A673 (cell line): ENCODE results near the gene RBMS1. TPM values are rescaled to one million over a fixed set of nuclear protein-coding genes. Genes with fewer than 3 reads are reported as not detected.

Source experiments
- BruUV-seq: library from RNA; stranded (reverse); fragments of 400-500 nt; replicated peaks from 2 replicates; lab custom pipeline; 2021; lab: Mats Ljungman, UMichigan
- CTCF ChIA-PET: fragments of 300-600 bp; sonication (Branson Sonifier 250); formaldehyde crosslinking; loops from one replicate; lab custom pipeline; 2022; ENCODE audit warnings: antibody characterized with exemption; lab: Charles Lee
- POLR2A ChIA-PET: fragments of 300-600 bp; sonication (Branson Sonifier 250); formaldehyde crosslinking; loops from one replicate; lab custom pipeline; 2022; ENCODE audit warnings: antibody characterized with exemption; ENCODE audit not compliant: low non-redundant PET; lab: Charles Lee
- DNase-seq: peaks from one replicate; pipeline ENCODE4 v3.0.0-alpha.2; 2015; ENCODE audit warnings: low spot score
- H3K27ac ChIP-seq: fragments of 200-600 bp; sonication (generic); 2 replicates; pipeline ENCODE4 v1.5.1; 2016; ENCODE audit warnings: mixed run types, low read depth, mild to moderate bottlenecking, mixed read lengths, antibody characterized with exemption, low read length; ENCODE audit not compliant: poor library complexity, severe bottlenecking
- H3K27me3 ChIP-seq: fragments of 200-600 bp; sonication (generic); replicated peaks from 2 replicates; pipeline ENCODE4 v1.6.1; 2017; ENCODE audit warnings: mixed run types, low read depth, mild to moderate bottlenecking, mixed read lengths, antibody characterized with exemption, low read length; ENCODE audit not compliant: insufficient read depth, poor library complexity
- H3K36me3 ChIP-seq: fragments of 200-600 bp; sonication (generic); 2 replicates; pipeline ENCODE4 v1.6.1; 2016; ENCODE audit warnings: mixed run types, mild to moderate bottlenecking, mixed read lengths, antibody characterized with exemption, low read length; ENCODE audit not compliant: insufficient read depth, poor library complexity, severe bottlenecking
- H3K4me1 ChIP-seq: fragments of 200-600 bp; sonication (generic); 2 replicates; pipeline ENCODE4 v1.6.1; 2017; ENCODE audit warnings: mixed run types, mild to moderate bottlenecking, mixed read lengths, antibody characterized with exemption, low read length; ENCODE audit not compliant: insufficient read depth, poor library complexity, severe bottlenecking
- H3K4me3 ChIP-seq: fragments of 200-600 bp; sonication (generic); 2 replicates; pipeline ENCODE4 v1.5.1; 2016; ENCODE audit warnings: low read depth, mixed run types, mild to moderate bottlenecking, mixed read lengths, low read length; ENCODE audit not compliant: poor library complexity, severe bottlenecking
- H3K9me3 ChIP-seq: fragments of 200-600 bp; sonication (generic); 2 replicates; pipeline ENCODE4 v1.6.1; 2016; ENCODE audit warnings: mixed run types, low read depth, mild to moderate bottlenecking, mixed read lengths, antibody characterized with exemption, low read length; ENCODE audit not compliant: poor library complexity, severe bottlenecking
- CTCF ChIP-seq: fragments of 300-800, 200-600 bp; sonication (generic); conservative IDR thresholded peaks from 2 replicates; pipeline ENCODE4 v1.5.1; 2017; ENCODE audit warnings: low read depth, mild to moderate bottlenecking, antibody characterized with exemption, low read length, moderate library complexity, mixed read lengths
- EZH2 ChIP-seq: fragments of 200-600 bp; sonication (generic); IDR thresholded peaks from 2 replicates; pipeline ENCODE4 v1.6.1; 2017; ENCODE audit warnings: borderline replicate concordance, low read depth, mild to moderate bottlenecking, mixed read lengths, antibody characterized with exemption, low read length; ENCODE audit not compliant: poor library complexity, severe bottlenecking
- intact Hi-C: fragments of 100-400 bp; cut with micrococcal nuclease; formaldehyde crosslinking; loops from one replicate; pipeline ENCODE4 v1.10.0; 2022; ENCODE audit not compliant: unreplicated experiment
- total RNA-seq: library from RNA; stranded (reverse); gene quantifications from 2 replicates; pipeline ENCODE4 v1.2.3, GENCODE V29; 2021

RBMS1 gene
- total RNA-seq, 1 experiment from 2014 or later, result 84.9 TPM

GRCh38 chr2:160358046-160358445 is 135.6 kb downstream of the RBMS1 start:
- ChIA-PET POLR2A (no interaction called here), CTCF (no interaction called here)
- H3K9me3 ChIP-seq, result peaks cover 3% of the 10 kb centered on the region
- H3K4me3 ChIP-seq, result no peak overlapping the region
- no peaks in the 10 kb centered on the region for H3K27me3 ChIP-seq
- BruUV-seq, result no TSS peak
- peaks cover 24% of the 10 kb centered on the region for H3K4me1 ChIP-seq
- DNase-seq, result no peak
- H3K36me3 ChIP-seq, result no peaks in the 10 kb centered on the region
- intact Hi-C loops, result no loop called here
- TF ChIP-seq EZH2 (no peak), CTCF (no peak)
- H3K27ac ChIP-seq, result no peak overlapping the region

DNA sequence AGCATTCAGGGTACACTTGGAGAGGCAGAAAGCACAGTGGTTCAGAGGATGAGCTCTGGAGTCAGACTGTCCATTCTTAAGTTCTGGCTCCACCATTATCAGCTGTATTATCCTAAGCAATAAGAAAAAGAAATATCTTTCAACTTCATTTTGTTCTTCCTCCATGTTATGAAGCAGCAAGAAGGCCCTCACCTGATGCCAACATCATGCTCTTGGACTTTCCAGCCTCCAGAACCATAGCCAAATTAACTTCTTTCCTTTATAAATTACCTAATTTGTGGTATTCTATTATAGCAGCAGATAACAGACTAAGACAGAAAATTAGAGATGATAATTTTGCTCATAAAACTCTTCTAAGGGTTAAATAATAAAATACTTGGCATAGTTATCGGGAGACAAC is 137.1 kb downstream of the RBMS1 start:
- no peak overlapping the region for H3K27ac ChIP-seq
- TF ChIP-seq EZH2 (no peak), CTCF (no peak)
- BruUV-seq, result no TSS peak
- no peaks in the 10 kb centered on the region for H3K27me3 ChIP-seq
- POLR2A ChIA-PET, result no interaction called here
- peaks cover 3% of the 10 kb centered on the region for H3K9me3 ChIP-seq
- intact Hi-C loops, result no loop called here
- H3K4me3 ChIP-seq, result no peak overlapping the region
- peaks cover 32% of the 10 kb centered on the region for H3K4me1 ChIP-seq
- CTCF ChIA-PET, result no interaction called here
- no peaks in the 10 kb centered on the region for H3K36me3 ChIP-seq
- DNase-seq, result no peak

DNA sequence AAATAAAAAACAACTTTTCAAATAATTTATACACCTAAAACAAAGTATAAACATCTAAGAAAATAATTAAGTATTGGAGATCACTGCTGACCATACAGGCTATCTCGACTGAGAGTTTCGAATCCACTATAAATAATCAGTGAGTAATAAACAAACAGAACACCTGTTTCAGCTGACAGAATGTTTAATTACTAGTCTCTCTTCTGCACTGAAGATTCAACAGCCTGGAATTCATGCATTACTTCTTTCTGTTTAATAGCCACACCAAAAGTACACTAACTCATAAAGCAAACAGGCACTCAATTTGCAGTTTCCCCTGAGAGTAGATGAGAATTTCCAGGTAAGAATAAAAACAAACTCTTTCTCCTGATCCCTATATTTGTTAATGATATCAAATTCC is 138.5 kb downstream of the RBMS1 start:
- Histone ChIP-seq H3K9me3 (peaks cover 3% of the 10 kb centered on the region), H3K27ac (no peak overlapping the region), H3K4me3 (no peak overlapping the region), H3K4me1 (peaks cover 33% of the 10 kb centered on the region), H3K36me3 (no peaks in the 10 kb centered on the region), H3K27me3 (no peaks in the 10 kb centered on the region)
- TF ChIP-seq EZH2 (no peak), CTCF (no peak)
- DNase-seq, result no peak
- ChIA-PET POLR2A (no interaction called here), CTCF (no interaction called here)
- intact Hi-C loops, result no loop called here
- no TSS peak for BruUV-seq
